ENCODE data around the gene CKMT2. TPM values are rescaled to one million over a fixed set of nuclear protein-coding genes. Genes with fewer than 3 reads are reported as not detected.

The CKMT2 gene
- total and polyA plus RNA-seq, 2 of the 4 experiments (the other 2 are of a cell fraction): 0.21 to 0.36 TPM

DNA sequence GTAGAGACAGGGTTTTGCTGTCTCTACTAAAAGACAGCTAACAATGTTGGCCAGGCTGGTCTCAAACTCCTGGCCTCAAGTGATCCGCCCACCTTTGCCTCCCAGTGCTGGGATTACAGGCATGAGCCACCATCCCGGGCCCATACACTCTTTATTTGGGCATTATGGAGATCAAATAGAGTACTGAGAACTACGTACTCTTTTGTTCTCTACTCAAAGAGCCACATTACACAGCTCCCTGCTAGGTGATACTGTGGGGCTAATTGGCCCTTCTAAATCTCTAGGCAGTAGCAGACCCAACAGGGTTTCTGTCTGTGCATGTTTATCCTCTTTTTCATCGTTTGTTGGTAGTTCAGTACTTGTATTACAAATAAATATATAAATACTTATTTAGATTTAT is 16.1 kb downstream of the CKMT2 start:
- Histone ChIP-seq H3K4me2 (ENCODE audit: low read depth, low read length) (no peak overlapping the region), H4K5ac (ENCODE audit: low read depth, low read length) (no peak overlapping the region), H3K23ac (ENCODE audit: low read depth, low read length) (no peak overlapping the region), H3K9ac (ENCODE audit: low read depth, low read length) (no peak overlapping the region), H2BK5ac (ENCODE audit: low read depth, low read length, poor library complexity, severe bottlenecking) (no peak overlapping the region), H3K56ac (ENCODE audit: extremely low read depth, insufficient read depth, low read length) (no peak overlapping the region), H3K27ac (ENCODE audit: insufficient read depth, low read length) (no peak overlapping the region), H2AK5ac (ENCODE audit: low read depth, low read length) (no peak overlapping the region), H3K36me3 (ENCODE audit: control insufficient read depth, insufficient read depth, low read length) (no peaks in the 10 kb centered on the region), H3K9me1 (ENCODE audit: insufficient read depth, low read length) (peaks cover 15% of the 10 kb centered on the region; the same call in 1 of the 2 replicates), H3K14ac (replicated peaks; ENCODE audit: low read depth, low read length) (no peak overlapping the region), H4K20me1 (ENCODE audit: insufficient read depth, low read length) (no peaks in the 10 kb centered on the region), H4K8ac (ENCODE audit: low read depth in 2 of 2, low read length in 2 of 2) (no peak overlapping the region), H3K27me3 (ENCODE audit: control insufficient read depth, insufficient read depth, low read length) (no peaks in the 10 kb centered on the region), H2BK15ac (ENCODE audit: low read depth, low read length) (no peak overlapping the region), H4K91ac (ENCODE audit: insufficient read depth, low read depth, low read length) (no peak overlapping the region), H3K4ac (ENCODE audit: low read depth, low read length) (no peak overlapping the region), H3K18ac (ENCODE audit: low read depth, low read length) (no peak overlapping the region), H3K79me1 (ENCODE audit: low read depth in 1 of 2, low read length in 2 of 2) (peaks cover 4 to 12% of the 10 kb centered on the region in 2 experiments; a peak in 1 of 4 replicates), H2AFZ (replicated peaks; ENCODE audit: low read length, poor library complexity) (no peak overlapping the region), H2AK9ac (replicated peaks; ENCODE audit: low read depth, low read length, poor library complexity) (no peak overlapping the region), H2BK20ac (ENCODE audit: low read depth, low read length) (no peak overlapping the region), H3K4me3 (ENCODE audit: insufficient read depth, low read depth, low read length) (no peak overlapping the region), H3K4me1 (ENCODE audit: control insufficient read depth, insufficient read depth, low read length) (peaks cover 5% of the 10 kb centered on the region), H3K9me3 (ENCODE audit: control insufficient read depth, insufficient read depth, low read length) (no peaks in the 10 kb centered on the region), H2BK120ac (ENCODE audit: low read depth, low read length) (no peak overlapping the region)
- no peak for ATAC-seq (ENCODE audit: low read depth)
- ChIA-PET CTCF (no interaction called here), POLR2A (ENCODE audit: unreplicated experiment) (no interaction called here)
- dilution Hi-C loops (cut with HindIII; ENCODE audit: low sequenced_read_pairs, unreplicated experiment) (no loop called here), intact Hi-C loops (cut with micrococcal nuclease) (loop anchor here (10.0 kb wide), 1 partner anchor 46 kb away; no protein-coding TSS in a partner anchor), in situ Hi-C loops (cut with MboI; ENCODE audit: low sequenced_read_pairs) (no loop called here)
- no TSS peak for BruUV-seq (replicated peaks)
- DNase-seq: no peak
- TF ChIP-seq SMC3 (IDR thresholded peaks at IDR 0.05; ENCODE audit: low read depth, low read length) (no peak), CEBPB (IDR thresholded peaks at IDR 0.05; ENCODE audit: low read depth, low read length) (no peak), MXI1 (IDR thresholded peaks at IDR 0.05; ENCODE audit: borderline replicate concordance, low read depth, low read length) (no peak), POLR2A (IDR thresholded peaks at IDR 0.05; ENCODE audit: low read depth, low read length) (no peak), FOS (IDR thresholded peaks at IDR 0.05; ENCODE audit: low read depth, low read length) (no peak), CHD1 (IDR thresholded peaks at IDR 0.05; ENCODE audit: low read depth, low read length) (no peak), NFE2L2 (IDR thresholded peaks at IDR 0.05; ENCODE audit: low read depth, low read length) (no peak)
- TF ChIP-seq, protein P1, sequence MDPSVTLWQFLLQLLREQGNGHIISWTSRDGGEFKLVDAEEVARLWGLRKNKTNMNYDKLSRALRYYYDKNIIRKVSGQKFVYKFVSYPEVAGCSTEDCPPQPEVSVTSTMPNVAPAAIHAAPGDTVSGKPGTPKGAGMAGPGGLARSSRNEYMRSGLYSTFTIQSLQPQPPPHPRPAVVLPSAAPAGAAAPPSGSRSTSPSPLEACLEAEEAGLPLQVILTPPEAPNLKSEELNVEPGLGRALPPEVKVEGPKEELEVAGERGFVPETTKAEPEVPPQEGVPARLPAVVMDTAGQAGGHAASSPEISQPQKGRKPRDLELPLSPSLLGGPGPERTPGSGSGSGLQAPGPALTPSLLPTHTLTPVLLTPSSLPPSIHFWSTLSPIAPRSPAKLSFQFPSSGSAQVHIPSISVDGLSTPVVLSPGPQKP (IDR thresholded peaks at IDR 0.05; ENCODE audit: borderline replicate concordance, low read depth, low read length): no peak
- TF ChIP-seq, protein P2, sequence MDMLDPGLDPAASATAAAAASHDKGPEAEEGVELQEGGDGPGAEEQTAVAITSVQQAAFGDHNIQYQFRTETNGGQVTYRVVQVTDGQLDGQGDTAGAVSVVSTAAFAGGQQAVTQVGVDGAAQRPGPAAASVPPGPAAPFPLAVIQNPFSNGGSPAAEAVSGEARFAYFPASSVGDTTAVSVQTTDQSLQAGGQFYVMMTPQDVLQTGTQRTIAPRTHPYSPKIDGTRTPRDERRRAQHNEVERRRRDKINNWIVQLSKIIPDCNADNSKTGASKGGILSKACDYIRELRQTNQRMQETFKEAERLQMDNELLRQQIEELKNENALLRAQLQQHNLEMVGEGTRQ (IDR thresholded peaks at IDR 0.05; ENCODE audit: low read depth, low read length): no peak
- WGBS, 2 experiments (ENCODE audit: extremely low coverage in 2 of 2, insufficient read length in 1 of 2): no CpG with 5 or more reads among the region's 4 CpGs

Data from IMR-90 (cell line).